Neural cell (in vitro differentiated cells): ENCODE results near the gene MCCC1. TPM values are rescaled to one million over a fixed set of nuclear protein-coding genes. Genes with fewer than 3 reads are reported as not detected.

Source experiments
- H2AFZ ChIP-seq: fragments of 200-600, 300-800 bp; sonication (generic), shearing (Covaris generic); 2 replicates; pipeline ENCODE4 v1.6.0; 2014; ENCODE audit warnings: low read depth, mild to moderate bottlenecking, antibody characterized with exemption, low read length, moderate library complexity
- H3F3A ChIP-seq: fragments of 200-600 bp; shearing (Covaris generic); 2 replicates; pipeline ENCODE4 v1.6.1; 2016; ENCODE audit warnings: mild to moderate bottlenecking, moderate library complexity, mixed read lengths, antibody characterized with exemption, low read length; ENCODE audit not compliant: insufficient read depth, poor library complexity, severe bottlenecking
- H3K27ac ChIP-seq: fragments of 200-600, 300-800 bp; sonication (generic), shearing (Covaris generic); 2 replicates; pipeline ENCODE4 v1.5.1; 2014; ENCODE audit warnings: mild to moderate bottlenecking, low read length, moderate library complexity
- H3K27me3 ChIP-seq: fragments of 300-800, 200-600 bp; sonication (generic), shearing (Covaris generic); 2 replicates; pipeline ENCODE4 v1.6.0; 2014; ENCODE audit warnings: mild to moderate bottlenecking, low read depth, low read length, moderate library complexity; ENCODE audit not compliant: insufficient read depth
- H3K36me3 ChIP-seq: fragments of 300-800, 200-600 bp; sonication (generic), shearing (Covaris generic); 2 replicates; pipeline ENCODE4 v1.5.1; 2014; ENCODE audit warnings: mild to moderate bottlenecking, antibody characterized with exemption, low read length, moderate library complexity; ENCODE audit not compliant: insufficient read depth
- H3K4me2 ChIP-seq: fragments of 300-800, 200-600 bp; sonication (generic), shearing (Covaris generic); 2 replicates; pipeline ENCODE4 v1.6.0; 2014; ENCODE audit warnings: mild to moderate bottlenecking, low read length
- H3K4me3 ChIP-seq: fragments of 300-800, 200-600 bp; sonication (generic), shearing (Covaris generic); 2 replicates; pipeline ENCODE4 v1.5.1; 2014; ENCODE audit warnings: mild to moderate bottlenecking, low read length, moderate library complexity
- H3K79me2 ChIP-seq: fragments of 200-600 bp; shearing (Covaris generic); replicated peaks from 2 replicates; pipeline ENCODE4 v1.6.0; 2014; ENCODE audit warnings: mild to moderate bottlenecking, low read length, moderate library complexity; ENCODE audit not compliant: insufficient read depth
- H3K9ac ChIP-seq: fragments of 300-800, 200-600 bp; sonication (generic), shearing (Covaris generic); 2 replicates; pipeline ENCODE4 v1.6.1; 2016; ENCODE audit warnings: mild to moderate bottlenecking, low read length, mixed read lengths
- H3K9me2 ChIP-seq: fragments of 200-600 bp; shearing (Covaris generic); 2 replicates; pipeline ENCODE4 v1.6.1; 2016; ENCODE audit warnings: mild to moderate bottlenecking, low read length, mixed read lengths; ENCODE audit not compliant: insufficient read depth
- H3K9me3 ChIP-seq: fragments of 200-600, 300-800 bp; sonication (generic), shearing (Covaris generic); 2 replicates; pipeline ENCODE4 v1.6.1; 2016; ENCODE audit warnings: mild to moderate bottlenecking, mixed run types, low read length, moderate library complexity, mixed read lengths
- H4K20me1 ChIP-seq: fragments of 200-600 bp; shearing (Covaris generic); 2 replicates; pipeline ENCODE4 v1.6.1; 2016; ENCODE audit warnings: mild to moderate bottlenecking, mixed run types; ENCODE audit not compliant: insufficient read depth
- CTCF ChIP-seq: fragments of 450-650 bp; IDR thresholded peaks from 2 replicates; pipeline ENCODE4 v1.5.1; 2014; ENCODE audit warnings: antibody characterized with exemption, mild to moderate bottlenecking, moderate library complexity; ENCODE audit not compliant: poor library complexity, severe bottlenecking
- EP300 ChIP-seq: fragments of 450-650 bp; conservative IDR thresholded peaks from 2 replicates; pipeline ENCODE4 v1.6.1; 2014; ENCODE audit warnings: antibody characterized with exemption, mild to moderate bottlenecking, moderate library complexity; ENCODE audit not compliant: poor library complexity, severe bottlenecking
- EZH2 ChIP-seq: fragments of 200-600, 300-800 bp; shearing (Covaris generic), sonication (generic); IDR thresholded peaks from 2 replicates; pipeline ENCODE4 v1.6.1; 2014; ENCODE audit warnings: antibody characterized with exemption, low read length, borderline replicate concordance, mild to moderate bottlenecking; ENCODE audit not compliant: insufficient read depth, poor library complexity, severe bottlenecking
- MXI1 ChIP-seq: fragments of 450-650 bp; conservative IDR thresholded peaks from 2 replicates; pipeline ENCODE4 v1.6.1; 2014; ENCODE audit warnings: antibody characterized with exemption, mild to moderate bottlenecking; ENCODE audit not compliant: poor library complexity, severe bottlenecking
- POLR2AphosphoS5 ChIP-seq: IDR thresholded peaks from 2 replicates; pipeline ENCODE4 v1.6.1; 2012
- RAD21 ChIP-seq: fragments of 450-650 bp; conservative IDR thresholded peaks from 2 replicates; pipeline ENCODE4 v1.6.1; 2014; ENCODE audit warnings: antibody characterized with exemption, mild to moderate bottlenecking, moderate library complexity
- SMC3 ChIP-seq: fragments of 450-650 bp; conservative IDR thresholded peaks from 2 replicates; pipeline ENCODE4 v1.6.1; 2014; ENCODE audit warnings: antibody characterized with exemption, mild to moderate bottlenecking, moderate library complexity; ENCODE audit not compliant: poor library complexity
- TAF1 ChIP-seq: IDR thresholded peaks from 2 replicates; pipeline ENCODE4 v1.6.1; 2012; ENCODE audit warnings: low read depth
- polyA plus RNA-seq: library from polyadenylated mRNA; depleted of rRNA; stranded (reverse); fragments of >200 nt; gene quantifications from 2 replicates; pipeline ENCODE4 v1.2.3, GENCODE V29; 2014
- TF ChIP-seq, protein P1 (sequence below): IDR thresholded peaks from 2 replicates; pipeline ENCODE4 v1.6.1; 2012; ENCODE audit warnings: borderline replicate concordance

Gene MCCC1
- polyA plus RNA-seq, 1 donor from 2014 or later = 29.6 TPM

DNA sequence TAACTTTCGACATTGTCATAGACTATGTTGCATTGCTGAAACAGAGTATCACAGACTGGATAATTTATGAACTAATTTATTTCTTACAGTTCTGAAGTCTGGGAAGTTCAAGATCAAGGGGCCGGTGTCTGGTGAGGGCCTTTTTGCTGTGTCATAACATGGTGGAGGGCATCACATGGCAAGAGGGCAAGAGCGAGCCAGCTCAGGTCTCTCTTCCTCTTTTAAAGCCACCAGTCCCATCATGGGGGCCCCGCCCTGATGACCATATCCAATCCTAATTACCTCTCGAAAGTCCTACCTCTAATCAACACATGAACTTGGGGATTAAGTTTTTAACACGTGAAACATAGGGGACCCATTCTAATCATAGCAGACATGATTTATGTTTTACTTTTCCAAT, 85.4 kb downstream of the MCCC1 start:
- Histone ChIP-seq H3K27ac (no peak overlapping the region), H3K79me2 (no peaks in the 10 kb centered on the region), H3K9ac (no peak overlapping the region), H4K20me1 (no peaks in the 10 kb centered on the region), H3K4me2 (no peak overlapping the region), H2AFZ (no peak overlapping the region), H3K9me2 (no peaks in the 10 kb centered on the region), H3K4me3 (no peak overlapping the region), H3K27me3 (no peaks in the 10 kb centered on the region), H3K9me3 (no peaks in the 10 kb centered on the region), H3K36me3 (peaks cover 8% of the 10 kb centered on the region), H3F3A (no peaks in the 10 kb centered on the region)
- TF ChIP-seq POLR2AphosphoS5 (no peak), MXI1 (no peak), EZH2 (no peak), SMC3 (no peak)
- TF ChIP-seq, protein P1, sequence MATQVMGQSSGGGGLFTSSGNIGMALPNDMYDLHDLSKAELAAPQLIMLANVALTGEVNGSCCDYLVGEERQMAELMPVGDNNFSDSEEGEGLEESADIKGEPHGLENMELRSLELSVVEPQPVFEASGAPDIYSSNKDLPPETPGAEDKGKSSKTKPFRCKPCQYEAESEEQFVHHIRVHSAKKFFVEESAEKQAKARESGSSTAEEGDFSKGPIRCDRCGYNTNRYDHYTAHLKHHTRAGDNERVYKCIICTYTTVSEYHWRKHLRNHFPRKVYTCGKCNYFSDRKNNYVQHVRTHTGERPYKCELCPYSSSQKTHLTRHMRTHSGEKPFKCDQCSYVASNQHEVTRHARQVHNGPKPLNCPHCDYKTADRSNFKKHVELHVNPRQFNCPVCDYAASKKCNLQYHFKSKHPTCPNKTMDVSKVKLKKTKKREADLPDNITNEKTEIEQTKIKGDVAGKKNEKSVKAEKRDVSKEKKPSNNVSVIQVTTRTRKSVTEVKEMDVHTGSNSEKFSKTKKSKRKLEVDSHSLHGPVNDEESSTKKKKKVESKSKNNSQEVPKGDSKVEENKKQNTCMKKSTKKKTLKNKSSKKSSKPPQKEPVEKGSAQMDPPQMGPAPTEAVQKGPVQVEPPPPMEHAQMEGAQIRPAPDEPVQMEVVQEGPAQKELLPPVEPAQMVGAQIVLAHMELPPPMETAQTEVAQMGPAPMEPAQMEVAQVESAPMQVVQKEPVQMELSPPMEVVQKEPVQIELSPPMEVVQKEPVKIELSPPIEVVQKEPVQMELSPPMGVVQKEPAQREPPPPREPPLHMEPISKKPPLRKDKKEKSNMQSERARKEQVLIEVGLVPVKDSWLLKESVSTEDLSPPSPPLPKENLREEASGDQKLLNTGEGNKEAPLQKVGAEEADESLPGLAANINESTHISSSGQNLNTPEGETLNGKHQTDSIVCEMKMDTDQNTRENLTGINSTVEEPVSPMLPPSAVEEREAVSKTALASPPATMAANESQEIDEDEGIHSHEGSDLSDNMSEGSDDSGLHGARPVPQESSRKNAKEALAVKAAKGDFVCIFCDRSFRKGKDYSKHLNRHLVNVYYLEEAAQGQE = no peak

DNA sequence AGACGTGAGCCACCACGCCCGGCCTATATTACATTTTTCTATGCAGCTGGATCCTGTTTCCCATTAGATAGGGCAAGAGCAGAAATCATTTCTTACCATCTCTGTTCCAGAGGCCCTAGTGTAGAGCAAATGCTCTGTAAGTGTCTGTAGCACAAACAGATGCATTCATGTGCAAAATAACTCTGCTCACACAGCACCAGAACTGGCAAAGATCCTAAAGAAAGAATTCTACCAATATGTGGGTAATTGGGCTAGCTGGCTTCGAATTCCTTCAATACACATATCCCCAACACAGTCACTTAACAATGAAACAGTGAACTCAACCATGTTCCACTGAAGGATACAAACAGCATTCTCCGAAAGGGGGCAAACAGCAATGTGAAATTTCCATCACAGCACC, 86.2 kb downstream of the MCCC1 start:
- Histone ChIP-seq H3K4me3 (no peak overlapping the region), H3K27me3 (no peaks in the 10 kb centered on the region)

More for the DNA sequence above, 86.2 kb downstream of the MCCC1 start:
- Histone ChIP-seq H3F3A (no peaks in the 10 kb centered on the region), H3K27ac (no peak overlapping the region), H3K4me2 (no peak overlapping the region), H3K79me2 (no peaks in the 10 kb centered on the region), H3K9ac (no peak overlapping the region), H3K9me3 (no peaks in the 10 kb centered on the region), H3K9me2 (no peaks in the 10 kb centered on the region), H3K36me3 (peaks cover 8% of the 10 kb centered on the region), H2AFZ (no peak overlapping the region), H4K20me1 (no peaks in the 10 kb centered on the region)
- TF ChIP-seq SMC3 (no peak), EP300 (no peak), CTCF (no peak), TAF1 (no peak), POLR2AphosphoS5 (no peak), EZH2 (no peak), MXI1 (no peak), RAD21 (no peak)
- TF ChIP-seq, protein P1 = no peak
